HG02840 (cell line): ENCODE measurements around the gene CC2D2B.
A peak's percentile ranks its signal among the peaks of the same experiment; 100 is the strongest.
"Not testable (repeated sequence)": the region's sequence is repeated elsewhere in the genome, so short reads cannot be mapped to it uniquely, and the experiment has no call there.

Source experiments
- ATAC-seq: cut with Tn5 transposase; IDR thresholded peaks from one replicate; pipeline ENCODE4 v1.9.1; 2021; ENCODE audit warnings: mild to moderate bottlenecking, moderate library complexity, moderate number of reproducible peaks; ENCODE audit not compliant: unreplicated experiment, low FRiP score

Gene CC2D2B

GRCh38 chr10:95906677-95907455 is 909 bp upstream of the CC2D2B start:
- ATAC-seq: peak; percentile 26

DNA sequence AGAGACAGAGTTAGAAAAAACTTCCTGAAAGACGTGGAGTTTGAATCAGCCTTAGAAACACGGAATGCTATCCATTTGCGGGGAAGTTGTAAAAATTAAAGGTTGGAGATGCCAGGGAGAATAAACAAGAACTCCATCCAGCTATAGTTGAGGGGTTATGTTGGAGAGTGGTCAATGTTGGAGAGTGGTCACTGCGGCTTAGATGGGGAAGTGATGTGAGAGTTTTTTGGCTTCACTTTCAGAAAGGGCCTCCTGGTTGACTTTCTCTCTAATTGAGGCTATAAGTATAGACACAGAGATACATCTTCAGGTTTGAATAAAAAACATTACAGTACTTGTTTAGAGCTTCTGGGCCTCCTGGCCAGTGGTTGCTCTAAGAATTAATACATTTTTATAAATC is 675 bp downstream of the CC2D2B start:
- no peak for ATAC-seq

DNA sequence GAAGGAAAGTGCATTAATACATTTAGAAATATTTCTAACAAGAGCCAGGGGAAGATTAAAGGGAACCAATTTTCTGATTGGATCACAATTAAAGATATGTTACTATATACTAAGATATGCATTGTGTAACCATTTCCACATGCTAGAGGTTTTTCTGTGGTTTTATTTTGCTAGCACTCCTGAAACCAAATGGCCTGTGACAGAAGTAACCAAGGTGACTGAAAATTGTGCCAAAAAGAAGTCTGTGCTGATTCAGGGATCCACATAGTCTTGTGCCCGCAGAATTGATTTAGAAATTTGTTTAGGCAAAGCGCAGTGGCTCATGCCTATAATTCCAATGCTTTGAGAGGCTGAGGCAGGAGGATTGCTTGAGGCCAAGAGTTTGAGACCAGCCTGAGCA is 1.8 kb downstream of the CC2D2B start:
- ATAC-seq: no peak

GRCh38 chr10:95916039-95916438 is 8.3 kb downstream of the CC2D2B start:
- ATAC-seq: not testable (repeated sequence)

DNA sequence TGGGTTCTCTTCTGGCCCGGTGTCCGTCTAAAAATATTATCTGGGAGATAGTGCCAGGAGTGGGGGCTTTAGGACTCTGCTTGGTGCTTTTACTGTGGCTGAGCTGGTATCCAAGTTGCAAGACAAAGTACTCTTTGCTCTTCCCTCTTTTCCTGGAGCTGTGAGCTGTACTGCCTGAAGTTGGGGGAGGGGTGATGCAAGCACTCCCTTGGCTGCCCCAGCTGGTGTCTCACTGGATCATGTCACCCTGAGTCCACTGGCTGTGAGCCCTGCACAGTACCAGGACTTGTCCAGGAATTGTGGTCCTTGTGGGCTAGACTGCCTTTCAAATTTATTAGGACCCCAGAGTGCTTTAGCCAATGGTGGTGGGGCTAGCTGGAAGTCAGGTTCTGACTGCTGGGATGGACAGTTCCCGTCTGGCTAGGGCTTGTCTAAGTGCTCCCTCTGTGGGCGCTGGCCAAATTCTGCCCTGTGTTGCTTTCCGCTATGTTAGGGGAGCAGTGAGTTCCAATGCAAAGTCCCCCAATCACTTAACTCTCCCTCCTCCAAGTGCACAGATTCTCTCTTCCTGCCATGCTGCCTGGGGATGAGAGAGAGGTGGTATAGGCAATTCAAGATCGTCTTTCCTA is 13.1 kb downstream of the CC2D2B start:
- ATAC-seq: no peak

DNA sequence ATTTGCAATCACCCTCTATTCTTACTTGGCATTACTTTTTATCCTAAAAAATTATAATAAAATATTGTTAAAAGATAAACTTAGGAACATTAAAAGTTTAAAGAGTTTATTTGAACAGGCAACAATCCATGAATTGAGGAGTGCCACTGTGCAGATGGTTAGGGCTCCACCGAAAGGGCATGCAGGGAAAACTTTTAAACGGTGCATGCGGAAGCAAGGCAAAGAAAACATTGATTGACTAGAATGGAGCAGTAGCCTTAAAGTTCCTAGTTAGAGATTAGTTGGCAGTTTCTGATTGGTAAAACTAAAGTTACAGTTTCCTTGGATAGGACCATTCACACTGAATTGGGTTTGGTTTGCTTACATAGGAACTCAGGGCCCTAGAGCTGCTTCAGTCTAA is 17.3 kb downstream of the CC2D2B start:
- no peak for ATAC-seq

DNA sequence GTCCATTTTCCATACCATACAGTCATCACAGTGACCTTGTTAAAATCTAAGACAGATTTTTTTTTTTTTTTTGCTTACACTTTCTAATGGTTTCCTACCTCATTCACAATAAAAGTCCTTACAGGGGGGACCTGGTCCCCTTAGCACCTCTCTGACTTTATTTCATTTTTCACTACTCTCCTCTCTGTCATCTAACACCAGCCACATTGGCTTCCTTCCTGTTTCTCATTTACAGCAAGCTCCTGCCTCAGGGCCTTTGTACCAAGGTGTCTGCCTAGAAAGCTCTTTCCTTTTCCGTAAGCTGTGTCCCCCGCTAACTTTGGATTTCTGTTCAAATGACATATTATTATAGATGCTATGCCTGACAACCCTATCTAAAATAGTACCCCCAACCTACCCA is 27.7 kb downstream of the CC2D2B start:
- ATAC-seq: no peak

- no peak for ATAC-seq
Measured at GRCh38 chr10:95941115-95941514, 33.3 kb downstream of the CC2D2B start.

DNA sequence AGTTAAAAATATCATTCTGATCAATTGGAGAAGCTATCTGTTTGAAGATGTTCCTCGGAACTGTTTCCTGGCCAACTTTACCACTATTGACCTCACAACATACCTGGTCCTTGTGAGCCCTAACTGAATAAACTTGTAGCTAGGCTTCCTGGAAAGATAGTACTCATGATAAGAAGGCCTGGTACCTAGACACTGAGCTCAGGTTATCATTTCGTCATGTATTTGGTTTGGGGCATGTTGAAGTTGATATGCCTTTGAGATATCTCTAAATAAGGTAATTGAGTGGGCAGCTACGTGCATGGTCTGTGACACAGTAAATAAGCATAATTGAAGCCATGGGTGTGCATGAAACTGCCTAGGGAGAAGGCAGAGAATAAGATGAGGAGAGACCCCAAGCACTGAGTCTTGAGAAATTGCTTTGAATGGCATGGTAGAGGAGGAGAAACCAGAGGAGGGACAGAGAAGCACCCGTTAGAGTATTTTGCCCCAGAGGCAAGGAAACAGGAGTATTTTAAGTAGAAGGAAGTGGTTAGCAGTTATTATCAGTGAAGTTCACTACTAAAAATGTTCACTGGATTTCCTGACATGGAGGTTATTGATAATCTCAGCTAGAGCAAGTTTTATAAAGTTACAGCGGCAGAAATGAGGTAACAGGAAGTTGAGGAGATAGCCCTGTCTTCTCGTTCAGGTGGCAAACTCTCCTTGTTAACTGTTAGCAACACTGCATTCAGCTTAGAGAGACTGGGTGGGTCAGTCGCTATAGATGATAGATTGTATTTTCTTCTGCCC is 55.6 kb downstream of the CC2D2B start:
- no peak for ATAC-seq

DNA sequence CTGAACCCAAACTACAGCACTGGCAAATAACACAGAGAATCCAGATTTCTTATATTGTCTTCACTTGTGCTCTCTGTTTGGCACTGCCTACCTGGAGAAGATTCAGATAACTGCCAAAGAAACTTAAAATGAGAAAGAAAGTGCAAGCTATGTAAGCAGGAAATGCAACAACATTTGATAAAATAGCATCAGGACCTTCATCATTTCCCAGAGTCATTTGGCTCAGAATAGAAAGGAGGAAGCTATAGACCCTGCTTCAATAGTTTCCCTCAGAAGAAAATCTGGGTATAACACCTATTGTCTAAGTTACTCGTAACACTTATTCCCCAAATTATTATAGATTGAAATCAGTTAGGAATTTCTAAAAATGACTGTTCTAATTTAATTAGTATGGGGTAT is 56.2 kb downstream of the CC2D2B start:
- no peak for ATAC-seq

DNA sequence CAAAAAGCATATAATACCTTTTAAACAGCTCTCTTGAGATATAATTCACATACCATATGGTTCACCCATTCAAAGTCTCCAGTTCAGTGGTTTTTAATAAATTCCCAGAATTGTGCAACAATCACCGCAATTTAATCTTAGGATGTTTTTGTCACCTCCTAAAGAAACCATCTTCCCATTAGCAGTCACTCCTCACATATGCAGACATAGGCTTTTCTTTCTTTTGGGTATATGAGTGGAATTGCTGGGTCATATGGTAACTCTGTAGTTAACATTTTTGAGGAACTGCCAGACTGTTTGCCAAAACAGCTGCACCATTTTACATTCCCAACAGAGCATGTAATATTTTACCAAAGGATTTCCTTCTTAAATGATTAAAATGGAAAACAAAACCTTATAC is 57.0 kb downstream of the CC2D2B start:
- ATAC-seq: no peak

DNA sequence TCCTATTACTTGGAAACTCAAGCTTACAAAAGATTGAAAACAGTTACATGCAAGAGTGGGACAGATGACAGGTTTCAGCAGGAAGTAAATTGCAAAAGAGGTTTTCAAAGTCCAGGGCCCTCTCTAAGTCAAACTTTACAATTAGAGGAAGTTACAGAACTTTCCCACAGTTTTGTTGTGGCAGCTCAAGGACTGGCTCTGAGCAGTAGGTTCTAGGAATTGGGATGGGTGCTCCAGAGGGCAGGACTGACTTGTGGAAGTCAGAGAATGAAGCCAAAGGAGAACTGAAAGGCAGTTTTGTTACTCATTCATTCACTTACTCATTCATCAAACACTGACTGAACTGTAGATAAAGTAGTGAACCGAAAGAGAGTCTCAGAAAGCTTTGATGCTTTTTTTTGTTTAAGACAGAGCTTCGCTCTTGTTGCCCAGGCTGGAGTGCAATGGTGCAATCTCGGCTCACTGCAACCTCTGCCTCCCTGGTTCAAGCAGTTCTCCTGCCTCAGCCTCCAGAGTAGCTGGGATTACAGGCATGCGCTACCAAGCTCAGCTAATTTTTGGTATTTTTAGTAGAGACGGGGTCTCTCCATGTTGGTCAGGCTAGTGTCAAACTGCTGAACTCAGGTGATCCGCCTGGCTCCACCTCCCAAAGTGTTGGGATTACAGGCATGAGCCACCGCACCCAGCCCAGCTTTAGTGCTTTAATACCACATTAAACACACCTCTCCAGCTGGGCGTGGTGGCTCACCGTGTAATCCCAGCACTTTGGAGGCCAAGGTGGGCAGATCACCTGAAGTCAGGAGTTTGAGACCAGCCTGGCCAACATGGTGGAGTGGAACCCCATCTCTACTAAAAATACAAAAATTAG is 68.8 kb downstream of the CC2D2B start:
- no peak for ATAC-seq

- ATAC-seq: no peak
Measured at GRCh38 chr10:95982200-95982599, 74.4 kb downstream of the CC2D2B start.

DNA sequence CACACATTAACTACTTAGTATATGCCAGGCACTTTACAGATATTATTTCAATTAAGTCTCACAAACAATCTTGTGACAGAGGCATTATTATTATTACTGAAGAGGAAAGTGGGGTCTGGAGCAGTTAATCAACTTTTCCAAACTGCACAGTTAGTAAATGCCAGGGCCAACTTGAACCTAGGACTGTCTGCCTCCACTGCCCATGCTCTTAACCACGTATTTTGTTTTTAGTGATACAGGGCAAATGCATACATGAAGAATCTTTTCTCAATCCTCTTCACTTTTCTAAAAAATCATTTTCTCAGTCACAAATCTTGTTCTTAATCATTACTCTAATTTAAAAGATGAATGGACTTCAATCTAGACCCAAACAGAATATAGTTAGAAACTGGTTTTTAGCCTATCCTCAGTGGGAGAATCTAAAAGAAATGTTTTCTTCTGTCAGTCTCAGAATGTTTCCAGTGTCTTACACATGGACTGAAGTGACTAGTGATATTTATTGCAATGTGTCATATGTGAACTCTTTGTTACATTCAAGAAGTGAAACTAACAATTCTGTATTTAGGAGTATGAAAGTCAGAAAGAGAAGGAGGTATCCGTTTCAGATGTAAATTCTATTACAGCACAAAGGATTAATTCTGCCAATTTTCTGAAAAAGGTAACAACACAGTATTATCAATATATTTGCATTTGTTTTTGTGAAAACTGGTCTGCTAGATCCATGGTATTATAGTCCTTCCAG is 80.1 kb downstream of the CC2D2B start:
- no peak for ATAC-seq

GRCh38 chr10:95988702-95989101 is 80.9 kb downstream of the CC2D2B start:
- ATAC-seq: no peak

DNA sequence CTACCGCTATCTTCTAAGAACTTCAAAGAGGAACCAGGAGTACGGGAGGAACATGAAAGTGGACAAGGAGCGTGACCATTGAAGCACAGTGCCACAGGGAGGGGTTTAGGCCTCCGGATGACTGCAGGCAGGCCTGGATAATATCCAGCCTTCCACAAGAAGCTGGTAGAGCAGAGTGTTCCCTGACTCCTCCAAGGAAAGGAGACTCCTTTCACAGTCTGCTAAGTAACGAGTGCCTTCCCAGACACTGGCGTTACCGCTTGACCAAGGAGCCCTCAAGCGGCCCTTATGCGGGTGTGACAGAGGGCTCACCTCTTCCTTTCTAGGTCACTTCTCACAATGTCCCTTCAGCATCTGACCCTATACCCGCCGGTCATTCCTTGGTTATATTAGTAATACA is 86.6 kb downstream of the CC2D2B start:
- not testable (repeated sequence) for ATAC-seq

GRCh38 chr10:95998255-95998784 is 90.5 kb downstream of the CC2D2B start:
- ATAC-seq: no peak

GRCh38 chr10:96013956-96014355 is 106.2 kb downstream of the CC2D2B start:
- ATAC-seq: no peak

DNA sequence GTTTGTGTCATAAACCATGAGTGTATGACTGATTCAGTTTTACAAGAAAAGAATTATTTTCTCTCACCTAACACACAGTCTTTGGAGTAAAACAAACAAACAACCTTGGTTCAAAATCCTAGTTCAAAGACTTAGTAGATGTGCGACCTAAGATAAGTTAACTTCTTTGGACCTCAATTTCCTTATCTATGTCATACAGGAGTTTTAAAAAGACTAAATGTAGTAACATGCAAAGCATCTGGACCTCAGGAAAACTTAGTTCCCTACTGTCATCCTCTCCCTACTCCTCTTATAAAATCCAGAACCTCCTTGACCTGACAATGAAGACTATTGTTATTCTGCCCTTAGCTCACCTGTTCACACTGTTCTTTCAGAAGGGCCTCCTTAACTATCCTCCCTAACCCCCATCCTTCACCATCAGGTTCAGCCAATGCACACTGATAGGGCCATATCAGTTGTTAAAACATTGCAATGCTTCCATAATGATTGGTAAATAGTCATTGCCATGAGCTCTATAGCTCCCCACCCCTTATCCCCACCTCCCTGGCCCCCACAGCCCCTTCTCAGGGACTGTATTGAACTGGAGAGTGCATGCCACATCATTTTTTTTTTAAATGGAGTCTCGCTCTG is 106.8 kb downstream of the CC2D2B start:
- no peak for ATAC-seq
